Smooth muscle cell (in vitro differentiated cells): ENCODE results near the gene MYLK. TPM values are rescaled to one million over a fixed set of nuclear protein-coding genes. Genes with fewer than 3 reads are reported as not detected.

Experiments used
- DNase-seq: peaks from one replicate; lab custom pipeline; 2025; ENCODE audit not compliant: unreplicated experiment; lab: John Stamatoyannopoulos, UW
- H2AFZ ChIP-seq: fragments of 200-600 bp; sonication (generic); 2 replicates; pipeline ENCODE4 v1.6.0; 2016; ENCODE audit warnings: antibody characterized with exemption, low read depth, mild to moderate bottlenecking
- H3F3A ChIP-seq: fragments of 200-600 bp; sonication (generic); 2 replicates; pipeline ENCODE4 v1.6.0; 2017; ENCODE audit warnings: antibody characterized with exemption, low read depth
- H3K27ac ChIP-seq: fragments of 200-600 bp; sonication (generic); 2 replicates; pipeline ENCODE4 v1.5.1; 2016; ENCODE audit warnings: low read depth, mild to moderate bottlenecking
- H3K27me3 ChIP-seq: fragments of 200-600 bp; sonication (generic); 2 replicates; pipeline ENCODE4 v1.6.1; 2016; ENCODE audit warnings: low read depth, mild to moderate bottlenecking
- H3K36me3 ChIP-seq: fragments of 200-600 bp; sonication (generic); 2 replicates; pipeline ENCODE4 v1.5.1; 2016; ENCODE audit warnings: low read depth
- H3K4me1 ChIP-seq: fragments of 200-600 bp; sonication (generic); 2 replicates; pipeline ENCODE4 v1.5.1; 2016; ENCODE audit warnings: low read depth
- H3K4me2 ChIP-seq: fragments of 200-600 bp; sonication (generic); 2 replicates; pipeline ENCODE4 v1.6.0; 2016; ENCODE audit warnings: mild to moderate bottlenecking
- H3K4me3 ChIP-seq: fragments of 200-600 bp; sonication (generic); 2 replicates; pipeline ENCODE4 v1.5.1; 2016; ENCODE audit warnings: mild to moderate bottlenecking
- H3K79me2 ChIP-seq: fragments of 200-600 bp; sonication (generic); 2 replicates; pipeline ENCODE4 v1.6.0; 2016; ENCODE audit warnings: low read depth, mild to moderate bottlenecking
- H3K9ac ChIP-seq: fragments of 200-600 bp; sonication (generic); 2 replicates; pipeline ENCODE4 v1.6.0; 2016; ENCODE audit warnings: low read depth
- H3K9me3 ChIP-seq: fragments of 200-600 bp; sonication (generic); replicated peaks from 2 replicates; pipeline ENCODE4 v1.5.1; 2016; ENCODE audit warnings: low read depth
- H4K20me1 ChIP-seq: fragments of 200-600 bp; sonication (generic); 2 replicates; pipeline ENCODE4 v1.6.0; 2016; ENCODE audit warnings: low read depth
- CTCF ChIP-seq: fragments of 200-600 bp; sonication (generic); IDR thresholded peaks from 2 replicates; pipeline ENCODE4 v1.5.1; 2017; ENCODE audit warnings: borderline replicate concordance, mild to moderate bottlenecking, antibody characterized with exemption; ENCODE audit not compliant: insufficient read depth, poor library complexity, severe bottlenecking
- WGBS: methylation state at CpG from one replicate; pipeline ENCODE4 v1.1.7; 2016; ENCODE audit warnings: low lambda C conversion rate; 5-methylcytosine and 5-hydroxymethylcytosine counted together
- polyA plus RNA-seq: library from polyadenylated mRNA; unstranded; fragments of >200 nt; fragmentation: Nextera tagmentation; extraction: Ambion mirVana; gene quantifications from 2 replicates; pipeline ENCODE4 v1.2.1, GENCODE V29; 2016
- total RNA-seq: library from RNA; depleted of rRNA; stranded (reverse); fragments of >200 nt; gene quantifications from 2 replicates; pipeline ENCODE4 v1.2.3, GENCODE V29; 2014

The MYLK gene
- total and polyA plus RNA-seq, 2 experiments from 2014 or later: 13.6 to 25.5 TPM

GRCh38 chr3:123682302-123682701, 201.8 kb downstream of the MYLK start:
- no peaks in the 10 kb centered on the region for H3K27me3 ChIP-seq
- 94% methylated on average over 6 of the region's 6 CpGs for WGBS
- H3K4me2 ChIP-seq: no peak overlapping the region
- H2AFZ ChIP-seq: no peak overlapping the region
- H3K4me1 ChIP-seq: peaks cover 14% of the 10 kb centered on the region
- H3K4me3 ChIP-seq: no peak overlapping the region
- H3K9me3 ChIP-seq: no peaks in the 10 kb centered on the region
- no peaks in the 10 kb centered on the region for H3K36me3 ChIP-seq
- no peak overlapping the region for H3K9ac ChIP-seq
- TF ChIP-seq CTCF: no peak
- no peaks in the 10 kb centered on the region for H3K79me2 ChIP-seq
- no peaks in the 10 kb centered on the region for H3F3A ChIP-seq
- H3K27ac ChIP-seq: no peak overlapping the region
- no peak for DNase-seq
- no peaks in the 10 kb centered on the region for H4K20me1 ChIP-seq

- whole genome bisulfite sequencing: 87% methylated on average over 8 of the region's 8 CpGs
- no peak overlapping the region for H3K4me3 ChIP-seq
- H3K4me1 ChIP-seq: peaks cover 8% of the 10 kb centered on the region
- H3K9me3 ChIP-seq: no peaks in the 10 kb centered on the region
- H3K4me2 ChIP-seq: no peak overlapping the region
- H3K27ac ChIP-seq: no peak overlapping the region
- DNase-seq: no peak
- no peak overlapping the region for H2AFZ ChIP-seq
- H3K36me3 ChIP-seq: no peaks in the 10 kb centered on the region
- H3K9ac ChIP-seq: no peak overlapping the region
- no peaks in the 10 kb centered on the region for H3K27me3 ChIP-seq
- TF ChIP-seq CTCF: no peak
- no peaks in the 10 kb centered on the region for H3F3A ChIP-seq
- H4K20me1 ChIP-seq: no peaks in the 10 kb centered on the region
- no peaks in the 10 kb centered on the region for H3K79me2 ChIP-seq
Observed at GRCh38 chr3:123679712-123680386, 204.3 kb downstream of the MYLK start.

- peak overlapping the region; percentile 55 for H3K4me2 ChIP-seq
- no peak for TF ChIP-seq CTCF
- H3K4me1 ChIP-seq: no peaks in the 10 kb centered on the region
- H3K9ac ChIP-seq: no peak overlapping the region
- H2AFZ ChIP-seq: no peak overlapping the region
- 29% methylated on average over 8 of the region's 8 CpGs for WGBS
- no peaks in the 10 kb centered on the region for H3K9me3 ChIP-seq
- peak overlapping the region; percentile 29 for H3K27ac ChIP-seq
- H3K79me2 ChIP-seq: no peaks in the 10 kb centered on the region
- H3K27me3 ChIP-seq: no peaks in the 10 kb centered on the region
- H3K36me3 ChIP-seq: no peaks in the 10 kb centered on the region
- no peak overlapping the region for H3K4me3 ChIP-seq
- DNase-seq: no peak
- no peaks in the 10 kb centered on the region for H4K20me1 ChIP-seq
- no peaks in the 10 kb centered on the region for H3F3A ChIP-seq
Observed at GRCh38 chr3:123678108-123678511, 206.0 kb downstream of the MYLK start.
